CD14-positive monocyte (primary cell): Measurements from ENCODE around the gene MPPED1. TPM values are rescaled to one million over a fixed set of nuclear protein-coding genes. Genes with fewer than 3 reads are reported as not detected.
A peak's percentile ranks its signal among the peaks of the same experiment; 100 is the strongest.

Experiments used
- DNase-seq, 3 donors: peaks; one replicate each; pipeline ENCODE4 v3.0.0-alpha.2; 2011 to 2022
- H2AFZ ChIP-seq: 2 replicates; pipeline ENCODE4 v1.6.0; 2012; ENCODE audit warnings: mild to moderate bottlenecking, low read depth, low read length, inconsistent platforms; ENCODE audit not compliant: insufficient read depth, poor library complexity, severe bottlenecking
- H3K27ac ChIP-seq, 2 donors: 1 replicate in 1 of 2; 2 replicates in 1 of 2; pipeline ENCODE4 v1.5.1; 2012 to 2013; ENCODE audit warnings: low read length in 2 of 2, control low read depth in 1 of 2, inconsistent platforms in 1 of 2, low read depth in 1 of 2, mild to moderate bottlenecking in 1 of 2
- H3K27me3 ChIP-seq, 2 donors: one replicate each; pipeline versions ENCODE4 v1.6.0 to v1.6.1; 2011 to 2013; ENCODE audit warnings: low read length in 2 of 2; ENCODE audit not compliant: control insufficient read depth in 2 of 2, insufficient read depth in 2 of 2
- H3K36me3 ChIP-seq, 2 donors: replicated peaks in 1 of 2; 1 replicate in 1 of 2; 2 replicates in 1 of 2; pipeline versions ENCODE4 v1.5.1 to v1.6.1; 2012 to 2013; ENCODE audit warnings: low read length in 2 of 2, control low read depth in 1 of 2, inconsistent platforms in 1 of 2, mild to moderate bottlenecking in 1 of 2; ENCODE audit not compliant: insufficient read depth in 2 of 2, control insufficient read depth in 1 of 2
- H3K4me1 ChIP-seq, 2 donors: 1 replicate in 1 of 2; 2 replicates in 1 of 2; pipeline versions ENCODE4 v1.5.1 to v1.6.1; 2012 to 2013; ENCODE audit warnings: low read length in 2 of 2, control low read depth in 1 of 2, inconsistent platforms in 1 of 2, mild to moderate bottlenecking in 1 of 2, moderate library complexity in 1 of 2; ENCODE audit not compliant: insufficient read depth in 2 of 2, control insufficient read depth in 1 of 2
- H3K4me2 ChIP-seq: replicated peaks from 2 replicates; pipeline ENCODE3; 2012; ENCODE audit warnings: low read length, moderate library complexity, mild to moderate bottlenecking; ENCODE audit not compliant: poor library complexity, severe bottlenecking; ENCODE audit errors: extremely low read depth
- H3K4me3 ChIP-seq, 3 experiments: fragments of 200-600 bp in 1 of 3; sonication (generic) in 1 of 3; replicated peaks in 1 of 3; 1 replicate in 2 of 3; 2 replicates in 1 of 3; pipeline ENCODE4 v1.5.1; 2011 to 2013; ENCODE audit warnings: low read length in 3 of 3, mild to moderate bottlenecking in 3 of 3, control low read depth in 2 of 3, low read depth in 2 of 3, inconsistent platforms in 1 of 3, moderate library complexity in 1 of 3
- H3K79me2 ChIP-seq: 2 replicates; pipeline ENCODE4 v1.6.0; 2012; ENCODE audit warnings: mild to moderate bottlenecking, control low read depth, inconsistent platforms, low read length, moderate library complexity; ENCODE audit not compliant: insufficient read depth
- H3K9ac ChIP-seq: 2 replicates; pipeline ENCODE4 v1.6.0; 2017; ENCODE audit warnings: low read length, mild to moderate bottlenecking; ENCODE audit not compliant: insufficient read depth, poor library complexity, severe bottlenecking
- H3K9me3 ChIP-seq, 2 donors: replicated peaks in 1 of 2; 1 replicate in 1 of 2; 2 replicates in 1 of 2; pipeline versions ENCODE4 v1.5.1 to v1.6.1; 2012 to 2013; ENCODE audit warnings: low read length in 2 of 2, control low read depth in 1 of 2; ENCODE audit not compliant: control insufficient read depth in 1 of 2, insufficient read depth in 1 of 2
- H4K20me1 ChIP-seq: 2 replicates; pipeline ENCODE4 v1.6.0; 2012; ENCODE audit warnings: mild to moderate bottlenecking, low read length, control low read depth, moderate library complexity; ENCODE audit not compliant: insufficient read depth
- H3K27ac Mint-ChIP-seq, 7 donors: one replicate each; pipeline ENCODE4 v1.8.0; 2020; ENCODE audit warnings: mild to moderate bottlenecking in 7 of 7, mixed read lengths in 7 of 7, moderate library complexity in 6 of 7, inconsistent platforms in 2 of 7
- H3K27me3 Mint-ChIP-seq, 3 donors: one replicate each; pipeline ENCODE4 v1.8.0; 2021 to 2022; ENCODE audit warnings: low read depth in 3 of 3, mild to moderate bottlenecking in 3 of 3, mixed read lengths in 3 of 3, moderate library complexity in 3 of 3, inconsistent platforms in 1 of 3
- H3K36me3 Mint-ChIP-seq, 2 donors: one replicate each; pipeline ENCODE4 v1.8.0; 2020; ENCODE audit warnings: mixed read lengths in 2 of 2, inconsistent platforms in 1 of 2, mild to moderate bottlenecking in 1 of 2
- H3K4me1 Mint-ChIP-seq: one replicate; pipeline ENCODE4 v1.8.0; 2020; ENCODE audit warnings: mild to moderate bottlenecking, mixed read lengths
- H3K4me3 Mint-ChIP-seq, 2 donors: one replicate each; pipeline ENCODE4 v1.8.0; 2020; ENCODE audit warnings: mild to moderate bottlenecking in 2 of 2, mixed read lengths in 2 of 2, moderate library complexity in 1 of 2
- H3K9me3 Mint-ChIP-seq, 7 donors: one replicate each; pipeline ENCODE4 v1.8.0; 2020 to 2022; ENCODE audit warnings: mixed read lengths in 7 of 7, mild to moderate bottlenecking in 6 of 7, moderate library complexity in 6 of 7, inconsistent platforms in 2 of 7
- CTCF ChIP-seq: fragments of 200-600 bp; IDR thresholded peaks from one replicate; pipeline ENCODE4 v1.8.0; 2022; ENCODE audit warnings: antibody characterized with exemption, mild to moderate bottlenecking
- WGBS: methylation state at CpG from one replicate; pipeline ENCODE4 v1.1.5; 2013; ENCODE audit warnings: missing lambda C conversion rate; ENCODE audit not compliant: insufficient coverage; 5-methylcytosine and 5-hydroxymethylcytosine counted together
- intact Hi-C, 2 donors: fragments of 100-400 bp; cut with micrococcal nuclease; formaldehyde crosslinking; loops; one replicate each; pipeline versions ENCODE4 v1.15.0 to v1.15.1; 2023
- polyA plus RNA-seq, 3 donors: library from polyadenylated mRNA; depleted of rRNA in 1 of 3; unstranded in 2 of 3; stranded (reverse) in 1 of 3; fragments of 300-500 nt in 2 of 3; fragments of >200 nt in 1 of 3; fragmentation: Illumina TruSeq in 2 of 3; gene quantifications; 1 replicate in 2 of 3; 2 replicates in 1 of 3; pipeline ENCODE4 v1.2.3, GENCODE V29; 2012 to 2021

MPPED1 gene
- polyA plus RNA-seq, 3 donors: not detected

GRCh38 chr22:43555561-43556515 lies 144.0 kb downstream of the MPPED1 start:
- Mint-ChIP-seq H3K9me3 (peaks cover 0 to 11% (median 7%) of the 10 kb centered on the region in 7 donors), H3K4me3 (no peak overlapping the region), H3K27ac (peak overlapping the region in 1 of 7 donors; percentile 5), H3K4me1 (no peaks in the 10 kb centered on the region), H3K36me3 (no peaks in the 10 kb centered on the region), H3K27me3 (peaks cover 3 to 7% (median 5%) of the 10 kb centered on the region in 3 donors)
- no peaks in the 10 kb centered on the region for H3K36me3 ChIP-seq
- no peaks in the 10 kb centered on the region for H4K20me1 ChIP-seq
- H2AFZ ChIP-seq: no peak overlapping the region
- peaks cover 0 to 9% of the 10 kb centered on the region in 2 donors for H3K9me3 ChIP-seq
- no peaks in the 10 kb centered on the region for H3K79me2 ChIP-seq
- no peak overlapping the region for H3K4me3 ChIP-seq
- H3K9ac ChIP-seq: no peak overlapping the region
- DNase-seq: no peak
- 91% methylated on average over 11 of the region's 11 CpGs for WGBS
- no peaks in the 10 kb centered on the region for H3K4me1 ChIP-seq
- H3K4me2 ChIP-seq: no peak overlapping the region
- intact Hi-C loops: no loop called here
- no peak for TF ChIP-seq CTCF
- H3K27me3 ChIP-seq: no peaks in the 10 kb centered on the region
- no peak overlapping the region for H3K27ac ChIP-seq

Other genes with a start within 250 kb of the MPPED1 start
- gene TTLL12, start 224.9 kb upstream of the MPPED1 start, polyA plus RNA-seq: 10 to 100 TPM in 2 of 3 donors, 1 to 10 TPM in 1; 9.5 to 16.6 (median 16.5) TPM
- gene SCUBE1, start 68.6 kb upstream of the MPPED1 start, polyA plus RNA-seq: under 1 TPM; 0.20 to 0.32 (median 0.26) TPM